Stimulated activated CD8-positive, alpha-beta memory T cell treated with anti-CD3 and anti-CD28 coated beads, Interleukin-2, amount 100 ng/mL, for 1 hour (primary cell): ENCODE results near the gene KIAA1671.

Experiments used
- DNase-seq, 2 donors: peaks; one replicate each; pipeline ENCODE4 v3.0.0-alpha.2; 2020; ENCODE audit warnings: low read depth in 2 of 2

The KIAA1671 gene

DNA sequence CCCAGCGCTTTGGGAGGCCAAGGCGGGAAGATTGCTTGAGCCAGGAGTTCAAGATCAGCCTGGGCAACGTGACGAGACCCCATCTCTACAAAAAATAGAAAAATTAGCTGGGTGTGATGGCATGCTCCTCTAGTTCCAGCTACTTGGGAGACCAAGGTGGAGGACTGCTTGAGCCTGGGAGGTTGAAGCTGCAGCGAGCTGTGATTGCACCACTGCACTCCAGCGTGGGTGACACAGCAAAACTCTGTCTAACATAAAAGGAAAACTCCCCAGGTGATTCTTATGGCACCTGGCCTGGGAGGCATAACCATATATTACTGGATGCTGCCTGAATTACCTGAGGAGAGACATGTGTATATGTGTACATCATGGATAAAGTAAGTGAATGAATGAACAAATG, 29.1 kb downstream of the KIAA1671 start:
- no peak for DNase-seq

DNA sequence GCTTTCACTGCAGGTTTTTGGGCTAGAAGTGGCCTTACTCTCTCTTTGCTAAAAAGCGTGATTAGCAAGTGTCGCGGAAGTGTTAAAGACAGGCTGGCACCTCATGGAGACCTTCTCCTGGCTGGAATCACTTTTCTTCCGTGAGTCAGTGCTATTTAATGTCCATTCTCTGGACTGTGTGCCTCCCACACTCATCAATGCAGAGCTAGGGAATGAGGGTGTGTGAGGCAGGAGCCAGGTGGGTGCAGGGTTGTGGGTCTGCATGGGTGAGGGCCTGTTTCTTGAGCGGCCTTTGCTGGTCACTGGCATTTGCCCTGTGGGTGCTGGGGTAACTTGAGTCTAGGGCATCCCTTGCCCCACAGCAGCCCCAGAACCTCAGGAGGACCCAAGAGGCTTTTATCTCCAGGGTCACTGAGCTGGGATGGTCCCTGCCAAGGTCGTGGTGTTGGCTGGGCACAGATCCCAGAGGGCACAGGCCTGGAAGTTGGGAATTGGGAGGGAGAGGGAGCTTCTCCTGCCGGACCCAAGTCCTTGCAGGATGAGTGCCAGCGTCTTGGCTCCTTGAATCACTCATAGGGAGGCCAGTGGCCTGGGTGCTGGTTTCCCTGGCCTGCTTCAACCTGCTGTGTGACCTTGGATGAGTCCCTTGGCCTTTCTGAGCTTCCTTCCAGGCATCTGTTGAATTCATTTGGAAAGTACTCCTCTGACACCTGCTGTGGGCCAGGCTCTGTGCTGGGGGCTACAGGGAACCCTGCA, 30.0 kb downstream of the KIAA1671 start:
- no peak for DNase-seq

DNA sequence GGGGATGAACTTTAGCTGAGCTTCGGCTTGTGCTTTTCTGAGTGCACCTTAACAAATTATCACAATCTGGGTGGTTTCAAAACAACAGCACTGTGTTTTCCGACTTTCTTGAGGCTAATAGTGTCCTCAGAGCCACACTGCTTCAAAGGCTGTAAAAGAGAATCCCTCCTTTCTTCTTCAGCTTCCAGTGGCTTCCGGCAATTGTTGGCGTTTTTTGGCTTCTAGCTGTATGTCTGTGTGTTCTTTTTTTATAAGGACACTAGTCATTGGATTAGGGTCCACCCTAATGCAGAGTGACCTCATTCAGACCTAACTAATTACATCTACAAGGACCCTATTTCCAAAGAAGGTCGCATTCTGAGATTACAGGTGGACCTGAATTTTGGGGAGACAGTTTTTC, 30.6 kb downstream of the KIAA1671 start:
- DNase-seq: no peak

DNA sequence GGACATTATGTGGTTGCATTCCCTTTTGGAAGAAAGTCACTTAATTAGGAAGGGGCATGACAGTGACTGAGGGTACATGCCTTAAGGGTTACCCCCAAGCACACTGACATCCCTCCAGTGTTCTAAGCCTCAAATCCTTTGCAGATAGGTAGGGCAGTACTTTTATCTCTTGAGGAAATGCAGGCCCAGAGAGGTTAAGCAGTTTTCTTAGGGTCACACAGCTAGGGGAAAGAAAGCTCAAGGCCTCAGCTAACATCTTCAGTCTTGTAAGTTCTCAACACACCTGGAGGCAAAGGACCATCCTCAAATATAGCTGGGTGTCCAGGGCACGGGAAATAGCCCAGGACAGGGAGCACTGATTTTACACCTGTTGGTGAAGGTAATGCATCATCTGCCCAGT, 31.6 kb downstream of the KIAA1671 start:
- DNase-seq: no peak

DNA sequence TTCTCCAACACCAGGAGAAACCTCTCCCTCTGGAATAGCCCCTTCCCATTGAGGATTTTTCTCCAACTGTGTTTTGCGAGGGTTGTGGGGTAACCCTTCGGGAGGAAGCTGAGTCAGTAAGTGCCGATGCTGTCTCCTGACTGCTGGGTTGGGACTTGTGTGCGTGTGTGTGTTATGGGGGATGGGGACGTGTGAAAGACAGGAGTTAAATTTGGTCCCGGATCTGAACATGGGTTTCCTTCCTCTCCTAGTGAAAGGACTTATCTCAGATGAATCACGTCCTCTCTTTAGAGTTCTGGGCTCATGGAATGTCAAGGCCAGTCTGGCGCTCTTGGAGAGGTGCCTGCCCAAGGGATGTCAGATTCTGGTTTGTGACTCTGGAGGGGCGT, 33.3 kb downstream of the KIAA1671 start:
- no peak for DNase-seq

DNA sequence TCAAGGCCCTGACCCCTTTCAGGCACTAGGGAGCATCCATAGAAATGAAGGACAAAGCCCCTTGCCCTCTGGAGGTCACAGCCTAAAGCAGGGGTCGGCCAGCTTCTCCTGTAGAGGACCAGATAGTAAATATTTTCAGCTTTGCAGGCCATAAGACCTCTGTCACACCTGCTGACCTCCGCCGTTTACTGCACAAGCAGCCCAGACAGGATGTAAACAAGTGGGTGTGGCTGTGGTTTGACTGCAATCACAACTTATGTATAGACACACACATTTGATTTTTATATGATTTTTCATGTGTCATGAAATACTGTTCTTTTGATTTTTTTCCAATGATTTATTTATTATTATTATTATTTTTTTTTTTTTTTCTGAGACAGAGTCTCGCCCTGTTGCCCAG, 34.3 kb downstream of the KIAA1671 start:
- DNase-seq: no peak

DNA sequence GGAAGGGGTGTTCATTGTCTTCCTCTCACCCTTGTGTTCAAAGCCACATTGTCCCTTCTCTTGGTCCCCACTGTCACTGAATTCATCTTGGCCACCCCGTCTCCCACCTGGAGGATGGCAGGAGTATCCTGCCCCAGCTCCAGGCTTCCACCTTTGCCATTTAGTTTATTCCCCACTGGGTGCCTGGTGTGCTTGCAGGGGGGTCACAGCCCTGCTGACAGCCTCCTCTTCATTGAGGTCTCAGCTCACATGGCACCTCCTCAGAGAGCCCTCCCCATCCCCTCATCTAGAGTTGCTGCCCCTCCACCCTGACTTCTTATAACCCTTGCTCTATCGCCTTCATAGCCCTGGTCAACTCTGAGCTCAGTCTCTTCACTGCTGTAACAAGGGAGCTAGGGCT, 36.6 kb downstream of the KIAA1671 start:
- DNase-seq: no peak

DNA sequence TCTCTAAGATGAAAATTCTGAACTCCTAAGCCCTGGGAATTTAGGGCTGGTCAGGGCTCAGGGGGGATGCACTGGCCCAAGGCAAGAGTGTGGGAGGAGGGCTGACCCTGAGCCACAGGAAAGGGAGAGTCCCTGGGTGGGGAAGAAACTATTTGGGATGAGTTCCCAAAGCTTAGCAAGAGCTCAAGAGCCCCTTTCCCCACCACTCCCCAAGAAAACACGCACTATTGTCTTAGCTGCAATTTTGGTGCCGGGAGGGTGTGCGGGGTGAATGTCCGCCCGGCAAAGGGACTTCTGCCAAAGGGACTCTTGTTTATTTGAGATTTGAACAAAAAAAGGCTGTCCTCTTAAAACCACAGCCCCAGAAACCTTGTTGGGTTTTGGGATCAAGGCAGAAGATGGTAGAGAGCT, 37.0 kb downstream of the KIAA1671 start:
- no peak for DNase-seq

DNA sequence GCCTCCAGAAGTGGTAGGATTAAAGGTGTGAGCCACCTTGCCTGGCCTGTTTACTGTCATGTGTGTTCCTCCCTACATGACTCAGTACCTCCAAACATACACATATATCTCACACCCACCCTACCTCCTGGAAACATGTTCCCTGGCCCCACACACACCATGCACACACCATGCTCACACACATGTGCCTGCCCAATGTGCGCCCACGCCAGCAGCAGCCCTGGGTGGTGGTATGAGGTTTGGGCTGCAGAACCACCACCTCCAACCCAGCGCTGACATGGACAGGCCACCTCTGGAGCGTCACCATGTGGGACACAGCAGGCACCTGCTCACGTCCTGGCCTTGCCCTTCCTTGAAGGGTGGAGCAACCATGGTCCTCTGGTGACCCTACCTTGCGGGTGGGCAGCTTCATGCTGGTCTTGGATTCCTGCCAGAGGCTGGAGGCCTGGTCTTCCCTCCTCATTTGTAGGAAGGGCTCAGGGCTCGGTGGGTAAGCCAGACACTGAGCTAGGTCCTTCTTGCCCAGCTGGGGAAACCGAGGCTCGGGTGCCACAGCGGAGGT, 37.9 kb downstream of the KIAA1671 start:
- DNase-seq: no peak

DNA sequence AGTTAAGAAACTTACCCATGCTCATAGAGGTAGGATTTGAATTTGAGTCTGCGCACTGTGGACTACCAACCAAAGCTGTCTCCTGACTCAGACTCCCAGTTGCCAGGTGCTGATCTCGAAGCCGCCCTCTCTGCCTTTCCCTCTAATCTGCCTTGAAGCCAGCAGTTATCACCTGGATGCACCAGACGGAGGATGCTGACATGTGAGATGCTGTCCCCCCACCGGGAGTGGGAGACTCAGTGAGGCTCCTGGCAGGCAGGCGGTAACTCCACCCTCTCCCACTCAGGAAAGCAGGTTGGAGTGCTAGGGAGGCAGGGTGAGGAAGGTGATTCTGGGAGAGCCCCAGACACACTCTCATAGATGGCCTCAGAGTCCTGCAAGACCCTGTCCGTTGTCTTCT, 40.4 kb downstream of the KIAA1671 start:
- DNase-seq: no peak

DNA sequence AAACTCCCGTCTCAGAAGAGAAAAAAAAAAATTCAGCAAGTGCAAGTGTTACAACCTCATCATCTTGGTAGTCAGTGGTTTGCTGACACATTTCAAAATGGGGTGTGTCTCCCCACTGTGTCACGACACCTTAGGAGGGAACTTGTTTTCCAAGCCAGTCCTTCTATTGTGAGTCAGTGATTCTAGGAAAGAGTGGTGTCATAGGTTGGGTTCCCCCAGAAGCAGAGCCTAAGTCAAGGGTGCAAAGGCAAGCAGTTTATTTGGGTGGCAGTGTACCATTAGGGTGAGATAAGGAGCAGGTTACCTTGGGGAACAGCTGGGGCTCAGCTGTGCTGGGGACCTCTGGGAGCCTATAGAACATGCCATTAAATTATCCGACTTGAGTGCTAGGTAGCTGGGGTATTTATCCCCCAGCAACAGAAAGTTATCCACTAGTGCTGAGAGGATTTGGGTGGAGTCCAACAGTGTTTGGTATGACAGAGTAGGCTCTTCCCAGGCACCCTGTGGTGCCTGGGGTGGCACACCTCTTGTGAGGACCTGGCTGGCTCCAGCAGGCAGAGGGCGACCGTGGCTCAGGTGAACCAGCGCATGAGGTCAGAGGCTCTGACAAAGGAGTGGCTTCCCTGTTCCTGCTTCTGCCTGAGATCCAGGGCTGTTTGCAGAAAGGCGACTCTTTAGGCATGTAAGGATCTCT, 41.7 kb downstream of the KIAA1671 start:
- no peak for DNase-seq

DNA sequence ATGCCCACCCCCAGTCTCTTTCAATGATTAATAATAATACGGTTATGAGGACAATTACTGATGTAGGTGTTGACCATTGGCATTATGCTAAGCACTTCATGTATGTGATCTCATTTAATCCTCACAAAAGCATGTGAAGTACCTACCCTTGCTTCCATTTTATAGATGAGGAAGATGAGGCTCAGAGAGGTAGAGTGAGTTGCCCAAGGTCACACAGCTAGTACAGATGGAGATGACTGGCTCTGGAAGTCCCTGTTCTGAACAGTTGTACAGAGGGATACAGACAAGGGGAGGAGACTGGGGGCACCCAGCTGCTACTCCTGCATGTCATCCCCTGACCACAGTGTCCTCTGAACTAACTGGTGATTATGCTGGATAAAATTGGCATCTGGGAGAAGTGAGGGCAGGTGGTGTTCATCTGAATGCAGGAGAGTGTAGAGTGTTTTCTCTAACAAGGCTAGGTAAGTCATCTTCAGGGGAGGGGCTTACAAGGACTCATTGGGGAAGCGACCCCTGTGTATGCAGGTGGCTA, 43.2 kb downstream of the KIAA1671 start:
- no peak for DNase-seq

DNA sequence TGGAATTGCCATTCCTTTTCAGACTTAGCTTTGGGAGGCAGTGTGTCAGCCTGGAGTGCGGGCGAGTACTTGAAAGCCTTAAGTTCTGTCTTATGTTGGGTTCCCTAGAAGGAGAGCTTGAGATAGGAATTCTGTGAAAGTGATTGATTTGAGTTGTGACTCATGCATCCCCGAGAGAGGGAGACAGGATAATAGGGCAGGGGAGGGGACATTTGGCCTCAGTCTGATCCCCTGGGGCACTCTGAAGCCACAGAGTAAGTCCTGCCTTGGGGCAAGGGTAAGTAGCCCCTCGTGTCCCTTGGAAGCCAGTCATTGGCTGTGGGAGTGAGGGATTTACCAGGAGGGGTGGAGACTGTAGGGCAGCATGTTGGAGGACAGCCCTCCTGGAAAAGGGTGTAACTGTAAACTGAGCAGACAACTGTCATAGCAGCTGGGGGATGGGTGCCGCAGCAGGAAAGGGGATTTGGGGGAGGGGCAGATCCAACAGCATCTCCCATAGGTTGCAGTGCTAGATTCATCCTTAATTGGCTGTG, 44.0 kb downstream of the KIAA1671 start:
- DNase-seq: no peak

DNA sequence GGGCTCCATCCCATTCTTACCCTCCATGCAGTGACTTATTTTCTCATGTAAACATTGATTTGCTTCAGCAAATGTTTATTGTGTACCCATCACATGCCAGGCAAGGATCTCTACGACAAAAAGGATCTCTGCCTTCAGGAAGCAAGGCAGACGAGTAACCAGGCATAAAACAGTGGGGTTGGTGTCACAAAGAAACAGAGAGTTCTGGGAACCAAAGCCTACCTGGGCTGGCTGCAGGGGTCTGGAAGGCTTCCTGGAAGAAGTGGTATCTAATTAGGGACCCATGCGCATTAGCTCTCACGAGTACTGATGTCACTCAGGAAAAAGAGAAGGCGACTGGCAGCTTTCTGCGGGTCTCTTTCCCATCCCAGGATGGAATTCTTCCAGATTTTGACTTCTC, 44.5 kb downstream of the KIAA1671 start:
- DNase-seq: no peak

DNA sequence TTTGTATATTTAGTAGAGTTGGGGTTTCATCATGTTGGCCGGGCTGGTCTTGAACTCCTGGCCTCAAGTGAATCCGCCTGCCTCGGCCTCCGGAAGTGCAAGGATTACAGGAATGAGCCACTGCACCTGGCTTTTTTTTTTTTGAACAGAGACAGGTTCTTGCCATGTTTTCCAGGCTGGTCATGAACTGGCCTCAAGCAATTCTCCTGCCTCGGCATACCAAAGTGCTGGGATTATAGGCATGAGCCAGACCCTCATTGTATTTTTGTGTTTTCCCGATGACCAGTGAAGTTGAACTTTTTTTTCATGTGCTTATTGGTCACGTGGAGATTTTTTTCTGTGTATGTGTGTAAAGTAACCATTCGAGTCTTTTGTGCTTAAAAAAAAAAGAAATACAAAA, 48.2 kb downstream of the KIAA1671 start:
- no peak for DNase-seq

DNA sequence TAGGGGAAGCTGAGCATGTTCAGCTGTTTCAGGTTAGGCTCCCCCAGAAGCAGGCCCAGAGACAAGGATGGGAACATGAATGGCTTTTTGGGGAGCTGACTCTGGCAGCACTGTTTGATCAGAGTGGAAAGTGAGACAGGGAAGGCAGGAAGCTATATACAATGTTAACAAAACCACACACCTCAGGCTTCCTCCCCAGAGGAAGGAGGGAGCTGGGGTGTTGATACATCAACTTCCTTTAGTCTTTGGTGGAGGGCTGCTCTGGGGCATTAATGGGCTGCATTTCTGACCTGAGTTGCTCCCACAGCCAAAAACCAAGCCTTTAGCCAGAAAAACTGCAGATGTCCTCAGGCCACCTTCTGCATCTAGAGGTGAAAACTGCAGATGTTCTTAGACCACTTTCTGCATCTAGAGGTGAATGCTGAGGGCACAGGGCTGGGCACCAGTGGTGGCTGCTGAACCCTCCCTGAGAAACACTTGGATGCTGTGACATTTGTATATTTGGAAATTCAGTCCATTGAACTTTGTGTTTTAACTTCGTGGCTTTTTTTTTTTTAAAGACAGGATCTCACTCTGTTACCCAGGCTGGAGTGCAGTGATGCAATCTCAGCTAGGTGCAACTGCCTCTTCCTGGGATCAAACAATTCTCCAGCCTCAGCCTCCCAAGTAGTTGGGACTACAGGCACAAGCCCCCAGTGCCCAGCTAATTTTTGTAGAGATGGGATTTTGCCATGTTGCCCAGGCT, 49.9 kb downstream of the KIAA1671 start:
- DNase-seq: no peak

DNA sequence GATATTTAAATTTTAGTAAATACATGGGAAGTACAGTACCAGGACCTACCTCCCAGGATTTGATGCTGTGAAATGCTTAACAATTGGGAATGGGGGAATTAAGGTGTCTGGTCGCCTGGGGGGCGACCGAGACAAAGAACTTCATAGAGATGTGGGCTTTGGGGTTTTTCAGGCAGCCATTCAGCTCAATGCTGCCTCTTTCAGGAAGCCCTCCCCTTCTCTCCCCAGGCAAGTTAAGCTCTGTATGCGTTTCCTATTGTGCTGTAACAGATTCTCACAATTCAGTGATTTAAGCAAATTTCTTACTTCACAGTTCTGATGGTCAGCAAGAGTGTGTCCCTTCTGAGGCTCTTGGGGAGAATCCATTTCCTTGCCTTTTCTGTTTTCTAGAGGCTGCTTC, 53.8 kb downstream of the KIAA1671 start:
- no peak for DNase-seq

DNA sequence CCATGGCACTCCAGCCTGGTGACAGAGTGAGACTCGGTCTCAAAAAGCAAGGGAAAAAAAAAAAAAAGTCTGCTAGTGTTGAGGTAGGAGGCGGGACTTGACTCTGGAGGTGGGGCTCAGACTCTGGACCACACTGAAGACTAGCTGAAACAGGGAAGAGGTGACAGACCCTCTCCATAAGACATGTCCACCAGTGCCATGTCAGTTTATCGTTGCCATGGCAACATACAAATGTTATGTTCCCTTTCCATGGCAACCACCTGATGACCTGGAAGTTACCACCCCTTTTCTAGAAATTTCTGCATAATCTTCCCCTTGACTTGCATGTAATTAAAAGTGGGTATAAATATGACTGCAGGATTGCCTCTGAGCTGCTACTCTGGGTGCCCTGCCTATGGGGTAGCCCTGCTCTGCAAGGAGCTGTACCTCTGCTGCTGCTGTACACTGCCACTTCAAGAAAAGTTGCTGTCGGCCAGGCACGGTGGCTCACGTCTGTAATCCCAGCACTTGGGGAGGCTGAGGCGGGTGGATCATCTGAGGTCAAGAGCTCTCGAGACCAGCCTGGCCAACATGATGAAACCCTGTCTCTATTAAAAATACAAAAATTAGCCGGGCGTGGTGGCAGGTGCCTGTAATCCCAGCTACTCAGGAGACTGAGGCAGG, 55.1 kb downstream of the KIAA1671 start:
- no peak for DNase-seq

DNA sequence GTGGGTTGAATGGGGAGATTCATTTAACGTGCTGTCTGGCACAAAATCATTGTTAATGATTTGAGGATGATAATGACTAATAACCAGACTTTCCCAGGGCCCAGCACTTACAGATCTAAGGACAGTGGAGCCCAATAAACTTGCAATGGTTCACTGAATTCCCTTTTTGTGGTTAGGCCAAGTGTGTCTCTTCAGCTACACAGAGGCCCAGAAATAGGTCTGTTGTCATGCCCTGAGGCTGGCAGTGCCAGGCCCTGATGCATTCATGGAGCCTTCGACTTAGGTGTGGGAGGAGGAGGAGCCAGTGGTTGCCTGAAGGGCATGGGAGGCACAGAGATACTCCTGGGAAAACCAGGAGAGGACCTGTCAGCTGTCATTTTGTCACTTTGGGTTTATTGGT, 56.1 kb downstream of the KIAA1671 start:
- no peak for DNase-seq

DNA sequence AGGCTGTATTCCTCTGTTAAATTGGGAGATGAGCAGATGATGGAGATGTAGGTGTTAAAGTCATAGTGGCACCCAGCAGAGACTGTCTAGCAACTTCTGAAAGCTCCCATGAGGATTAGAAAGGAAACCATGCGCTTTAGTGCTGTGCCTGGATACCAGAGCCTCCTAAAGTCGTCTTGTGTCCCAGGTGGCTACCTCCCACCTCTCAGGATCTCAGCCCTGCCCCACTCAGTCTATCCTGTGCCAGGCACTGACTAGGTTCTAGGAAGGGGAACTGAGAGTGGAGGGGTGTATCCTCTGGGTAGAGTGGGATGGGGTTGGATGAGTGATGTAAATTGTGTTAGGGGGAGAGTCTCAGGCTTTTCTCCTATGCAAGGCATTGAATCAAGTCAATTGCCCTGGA, 60.2 kb downstream of the KIAA1671 start:
- DNase-seq: no peak

DNA sequence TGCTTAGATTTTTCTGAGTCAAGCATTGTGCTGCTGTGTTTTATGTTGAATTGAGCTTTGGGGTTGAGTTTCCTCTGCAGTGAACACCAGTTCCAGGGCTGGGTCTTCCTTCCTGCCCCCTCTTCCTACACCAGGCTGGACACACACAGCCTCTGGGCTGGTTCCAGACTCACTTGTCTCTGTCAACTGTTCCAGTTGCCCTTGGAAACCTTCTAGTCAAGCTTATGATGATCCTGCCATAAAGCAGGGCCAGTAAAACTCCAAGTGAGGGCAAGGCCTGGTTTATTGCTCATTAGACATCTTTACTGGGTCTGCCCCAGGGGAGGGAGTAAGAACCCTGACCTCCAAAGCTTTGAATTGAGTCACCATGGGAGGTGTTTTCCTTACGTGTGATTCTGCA, 61.1 kb downstream of the KIAA1671 start:
- no peak for DNase-seq
